Panc1 (cell line): ENCODE data around the gene WDR70. TPM values are rescaled to one million over a fixed set of nuclear protein-coding genes. Genes with fewer than 3 reads are reported as not detected.

Experiments used
- ATAC-seq: fragments of 200-7000 bp; cut with Tn5 transposase; 2 replicates; pipeline ENCODE4 v1.9.1; 2020; ENCODE audit warnings: mild to moderate bottlenecking, moderate library complexity
- BruUV-seq: library from RNA; stranded (reverse); fragments of 400-500 nt; replicated peaks from 2 replicates; lab custom pipeline; 2021; lab: Mats Ljungman, UMichigan
- CTCF ChIA-PET: fragments of 300-600 bp; sonication (Branson Sonifier 250); formaldehyde crosslinking; loops from one replicate; lab custom pipeline; 2022; ENCODE audit warnings: antibody characterized with exemption; lab: Charles Lee
- POLR2A ChIA-PET: fragments of 300-600 bp; sonication (Branson Sonifier 250); formaldehyde crosslinking; loops from one replicate; lab custom pipeline; 2022; ENCODE audit warnings: antibody characterized with exemption; lab: Charles Lee
- DNase-seq: peaks from one replicate; pipeline ENCODE4 v3.0.0-alpha.2; 2010; ENCODE audit warnings: low read depth, low spot score
- H3K27ac ChIP-seq: 2 replicates; pipeline ENCODE4 v1.5.1; 2011; ENCODE audit warnings: mild to moderate bottlenecking, low read length, inconsistent platforms
- H3K27me3 ChIP-seq: fragments of 200-500 bp; sonication (Bioruptor generic); 2 replicates; pipeline ENCODE4 v1.6.0; 2014; ENCODE audit warnings: low read length, inconsistent platforms; ENCODE audit not compliant: control insufficient read depth, insufficient read depth
- H3K36me3 ChIP-seq: fragments of 200-500 bp; sonication (Bioruptor generic); 2 replicates; pipeline ENCODE4 v1.5.1; 2014; ENCODE audit warnings: inconsistent platforms, mild to moderate bottlenecking, low read length, moderate library complexity; ENCODE audit not compliant: control insufficient read depth, insufficient read depth
- H3K4me1 ChIP-seq: 2 replicates; pipeline ENCODE4 v1.5.1; 2011; ENCODE audit warnings: inconsistent platforms, mild to moderate bottlenecking, low read length, moderate library complexity; ENCODE audit not compliant: control insufficient read depth, insufficient read depth
- H3K4me3 ChIP-seq, 2 experiments: 2 replicates each; pipeline ENCODE4 v1.5.1; 2011 to 2012; ENCODE audit warnings: low read depth in 2 of 2, low read length in 2 of 2, mild to moderate bottlenecking in 2 of 2, inconsistent platforms in 1 of 2, moderate library complexity in 1 of 2
- H3K9me3 ChIP-seq: fragments of 200-500 bp; sonication (Bioruptor generic); 2 replicates; pipeline ENCODE4 v1.5.1; 2014; ENCODE audit warnings: low read depth, mild to moderate bottlenecking, inconsistent platforms, low read length, moderate library complexity; ENCODE audit not compliant: control insufficient read depth, insufficient read depth
- POLR2AphosphoS5 ChIP-seq: IDR thresholded peaks from 2 replicates; pipeline ENCODE4 v1.6.1; 2012; ENCODE audit warnings: mild to moderate bottlenecking, low read depth, low read length, moderate library complexity
- REST ChIP-seq, 2 experiments: IDR thresholded peaks; 2 replicates each; pipeline ENCODE4 v1.6.1; 2011 to 2012; ENCODE audit warnings: low read depth in 2 of 2, control low read depth in 1 of 2, low read length in 1 of 2, mild to moderate bottlenecking in 1 of 2, moderate library complexity in 1 of 2; ENCODE audit not compliant: insufficient read depth in 1 of 2
- SIN3A ChIP-seq: IDR thresholded peaks from 2 replicates; pipeline ENCODE4 v1.6.1; 2012; ENCODE audit warnings: low read depth, mild to moderate bottlenecking, low read length, moderate library complexity, borderline replicate concordance; ENCODE audit not compliant: insufficient read depth
- TCF7L2 ChIP-seq: IDR thresholded peaks from 2 replicates; pipeline ENCODE4 v1.6.1; 2011; ENCODE audit warnings: mild to moderate bottlenecking, low read depth, low read length, inconsistent platforms
- in situ Hi-C: cut with HindIII; loops from 2 replicates; pipeline ENCODE4 v1.10.0; 2016; ENCODE audit warnings: low sequenced_read_pairs, low pct_unique_long_range_greater_than_20kb
- intact Hi-C: fragments of 100-400 bp; cut with micrococcal nuclease; formaldehyde crosslinking; loops from one replicate; pipeline ENCODE4 v1.10.0; 2022; ENCODE audit not compliant: unreplicated experiment
- total RNA-seq: library from RNA; stranded (reverse); gene quantifications from one replicate; pipeline ENCODE4 v1.2.1, GENCODE V29; 2021; ENCODE audit not compliant: unreplicated experiment
- TF ChIP-seq, protein P1 (sequence below): fragments of 450-650 bp; IDR thresholded peaks from 2 replicates; pipeline ENCODE4 v1.5.1; 2017; ENCODE audit warnings: mild to moderate bottlenecking

The WDR70 gene
- total RNA-seq, 1 experiment from 2014 or later: 29.5 TPM

- TF ChIP-seq, protein P1, sequence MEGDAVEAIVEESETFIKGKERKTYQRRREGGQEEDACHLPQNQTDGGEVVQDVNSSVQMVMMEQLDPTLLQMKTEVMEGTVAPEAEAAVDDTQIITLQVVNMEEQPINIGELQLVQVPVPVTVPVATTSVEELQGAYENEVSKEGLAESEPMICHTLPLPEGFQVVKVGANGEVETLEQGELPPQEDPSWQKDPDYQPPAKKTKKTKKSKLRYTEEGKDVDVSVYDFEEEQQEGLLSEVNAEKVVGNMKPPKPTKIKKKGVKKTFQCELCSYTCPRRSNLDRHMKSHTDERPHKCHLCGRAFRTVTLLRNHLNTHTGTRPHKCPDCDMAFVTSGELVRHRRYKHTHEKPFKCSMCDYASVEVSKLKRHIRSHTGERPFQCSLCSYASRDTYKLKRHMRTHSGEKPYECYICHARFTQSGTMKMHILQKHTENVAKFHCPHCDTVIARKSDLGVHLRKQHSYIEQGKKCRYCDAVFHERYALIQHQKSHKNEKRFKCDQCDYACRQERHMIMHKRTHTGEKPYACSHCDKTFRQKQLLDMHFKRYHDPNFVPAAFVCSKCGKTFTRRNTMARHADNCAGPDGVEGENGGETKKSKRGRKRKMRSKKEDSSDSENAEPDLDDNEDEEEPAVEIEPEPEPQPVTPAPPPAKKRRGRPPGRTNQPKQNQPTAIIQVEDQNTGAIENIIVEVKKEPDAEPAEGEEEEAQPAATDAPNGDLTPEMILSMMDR: peak; percentile 23; the same call in 1 of the 2 replicates
- no peak for TF ChIP-seq POLR2AphosphoS5
- intact Hi-C loops (no loop called here), in situ Hi-C loops (no loop called here)
- H3K27me3 ChIP-seq: no peaks in the 10 kb centered on the region
- DNase-seq (no peak), ATAC-seq (no peak)
- H3K4me3 ChIP-seq: no peak overlapping the region
- H3K4me1 ChIP-seq: no peaks in the 10 kb centered on the region
- BruUV-seq: no TSS peak
- H3K36me3 ChIP-seq: no peaks in the 10 kb centered on the region
- H3K27ac ChIP-seq: no peak overlapping the region
- H3K9me3 ChIP-seq: no peaks in the 10 kb centered on the region
- ChIA-PET POLR2A (no interaction called here), CTCF (no interaction called here)
Observed at GRCh38 chr5:37757980-37758582, 379.0 kb downstream of the WDR70 start.

DNA sequence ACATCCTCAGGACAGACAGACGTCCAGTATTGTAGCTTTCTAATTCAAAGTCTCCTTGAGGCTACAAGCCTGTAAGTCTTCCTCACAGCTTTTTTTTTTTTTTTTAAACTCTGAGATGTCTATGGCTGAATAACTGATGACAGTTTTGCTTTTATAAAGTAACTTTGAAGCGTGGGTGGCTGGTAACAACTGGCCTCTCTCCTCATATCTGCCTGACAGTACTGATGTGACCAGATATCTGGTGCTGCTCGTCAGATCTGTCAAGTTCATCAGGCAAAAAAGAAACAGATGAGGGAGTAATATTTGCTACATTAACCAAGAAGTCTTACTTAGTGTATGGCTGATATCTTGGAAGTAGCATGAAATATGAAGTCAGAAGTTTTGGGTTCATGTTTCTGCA, 388.1 kb downstream of the WDR70 start:
- DNase-seq (no peak), ATAC-seq (no peak)
- Histone ChIP-seq H3K9me3 (no peaks in the 10 kb centered on the region), H3K4me1 (no peaks in the 10 kb centered on the region), H3K4me3 (no peak overlapping the region), H3K27me3 (no peaks in the 10 kb centered on the region), H3K36me3 (no peaks in the 10 kb centered on the region), H3K27ac (no peak overlapping the region)
- no TSS peak for BruUV-seq
- ChIA-PET CTCF (no interaction called here), POLR2A (interaction anchor here (0.6 kb wide), 2 partner anchors 12 to 108 kb away, joined by 3 to 5 read pairs; no protein-coding TSS in a partner anchor)
- in situ Hi-C loops: no loop called here
- intact Hi-C loops: no loop called here
- TF ChIP-seq, protein P1: no peak
- TF ChIP-seq REST (IDR thresholded peaks at IDR 0.05; ENCODE audit: insufficient read depth in 1 of 2, low read depth in 2 of 2, low read length in 1 of 2) (no peak), POLR2AphosphoS5 (no peak), SIN3A (no peak), TCF7L2 (no peak)
